ENCODE results near the gene GLRX5.

GLRX5 gene

GRCh38 chr14:95536036-95536593 lies 1.3 kb downstream of the GLRX5 start:
- Histone ChIP-seq H3K79me2 (ENCODE audit: control insufficient read depth, insufficient read depth, low read length, unreplicated experiment) (peaks cover 90% of the 10 kb centered on the region), H3K36me3 (ENCODE audit: insufficient read depth, low read length) (no peaks in the 10 kb centered on the region), H3K4me1 (ENCODE audit: control insufficient read depth, insufficient read depth, low read length, unreplicated experiment) (peaks cover 38% of the 10 kb centered on the region), H2AFZ (ENCODE audit: low read length, unreplicated experiment) (no peak overlapping the region), H3K4me3 (ENCODE audit: low read depth, low read length) (peak overlapping the region; percentile 87), H3K27ac (ENCODE audit: low read depth, low read length) (no peak overlapping the region), H3K27me3 (ENCODE audit: insufficient read depth, low read length) (no peaks in the 10 kb centered on the region)

- no peaks in the 10 kb centered on the region for H3K27me3 ChIP-seq (ENCODE audit: insufficient read depth, low read length)
- H2AFZ ChIP-seq (ENCODE audit: low read length, unreplicated experiment): no peak overlapping the region
- H3K36me3 ChIP-seq (ENCODE audit: insufficient read depth, low read length): no peaks in the 10 kb centered on the region
- peak overlapping the region; percentile 87 for H3K4me3 ChIP-seq (ENCODE audit: low read depth, low read length)
- H3K79me2 ChIP-seq (ENCODE audit: control insufficient read depth, insufficient read depth, low read length, unreplicated experiment): peaks cover 90% of the 10 kb centered on the region
- no peak overlapping the region for H3K27ac ChIP-seq (ENCODE audit: low read depth, low read length)
- H3K4me1 ChIP-seq (ENCODE audit: control insufficient read depth, insufficient read depth, low read length, unreplicated experiment): peaks cover 32% of the 10 kb centered on the region
These were observed 1.8 kb downstream of the GLRX5 start for GRCh38 chr14:95536671-95537070.

- H3K36me3 ChIP-seq (ENCODE audit: insufficient read depth, low read length): no peaks in the 10 kb centered on the region
- no peak overlapping the region for H2AFZ ChIP-seq (ENCODE audit: low read length, unreplicated experiment)
- H3K27ac ChIP-seq (ENCODE audit: low read depth, low read length): no peak overlapping the region
- peak overlapping the region; percentile 87 for H3K4me3 ChIP-seq (ENCODE audit: low read depth, low read length)
- peaks cover 90% of the 10 kb centered on the region for H3K79me2 ChIP-seq (ENCODE audit: control insufficient read depth, insufficient read depth, low read length, unreplicated experiment)
- H3K4me1 ChIP-seq (ENCODE audit: control insufficient read depth, insufficient read depth, low read length, unreplicated experiment): peaks cover 24% of the 10 kb centered on the region
- H3K27me3 ChIP-seq (ENCODE audit: insufficient read depth, low read length): no peaks in the 10 kb centered on the region
These were observed 2.6 kb downstream of the GLRX5 start for GRCh38 chr14:95537298-95538089.

- H3K79me2 ChIP-seq (ENCODE audit: control insufficient read depth, insufficient read depth, low read length, unreplicated experiment): peaks cover 86% of the 10 kb centered on the region
- H3K27me3 ChIP-seq (ENCODE audit: insufficient read depth, low read length): no peaks in the 10 kb centered on the region
- no peak overlapping the region for H3K4me3 ChIP-seq (ENCODE audit: low read depth, low read length)
- H2AFZ ChIP-seq (ENCODE audit: low read length, unreplicated experiment): no peak overlapping the region
- peaks cover 19% of the 10 kb centered on the region for H3K4me1 ChIP-seq (ENCODE audit: control insufficient read depth, insufficient read depth, low read length, unreplicated experiment)
- H3K27ac ChIP-seq (ENCODE audit: low read depth, low read length): no peak overlapping the region
- H3K36me3 ChIP-seq (ENCODE audit: insufficient read depth, low read length): no peaks in the 10 kb centered on the region
These were observed 4.1 kb downstream of the GLRX5 start for GRCh38 chr14:95538801-95539509.

- H3K36me3 ChIP-seq (ENCODE audit: insufficient read depth, low read length): peaks cover 7% of the 10 kb centered on the region
These were observed 5.5 kb downstream of the GLRX5 start for GRCh38 chr14:95540236-95540855.

GRCh38 chr14:95541346-95541745 lies 6.5 kb downstream of the GLRX5 start:
- no peaks in the 10 kb centered on the region for H3K27me3 ChIP-seq (ENCODE audit: insufficient read depth, low read length)

More at GRCh38 chr14:95540236-95540855, 5.5 kb downstream of the GLRX5 start:
- Histone ChIP-seq H3K4me3 (ENCODE audit: low read depth, low read length) (no peak overlapping the region), H3K27ac (ENCODE audit: low read depth, low read length) (no peak overlapping the region), H3K79me2 (ENCODE audit: control insufficient read depth, insufficient read depth, low read length, unreplicated experiment) (peaks cover 80% of the 10 kb centered on the region), H2AFZ (ENCODE audit: low read length, unreplicated experiment) (no peak overlapping the region), H3K27me3 (ENCODE audit: insufficient read depth, low read length) (no peaks in the 10 kb centered on the region), H3K4me1 (ENCODE audit: control insufficient read depth, insufficient read depth, low read length, unreplicated experiment) (peaks cover 32% of the 10 kb centered on the region)

GRCh38 chr14:95541932-95542930 lies 7.4 kb downstream of the GLRX5 start:
- H3K36me3 ChIP-seq (ENCODE audit: insufficient read depth, low read length): peaks cover 7% of the 10 kb centered on the region
- no peak overlapping the region for H2AFZ ChIP-seq (ENCODE audit: low read length, unreplicated experiment)
- H3K79me2 ChIP-seq (ENCODE audit: control insufficient read depth, insufficient read depth, low read length, unreplicated experiment): peaks cover 66% of the 10 kb centered on the region
- no peak overlapping the region for H3K27ac ChIP-seq (ENCODE audit: low read depth, low read length)
- H3K4me3 ChIP-seq (ENCODE audit: low read depth, low read length): no peak overlapping the region
- H3K27me3 ChIP-seq (ENCODE audit: insufficient read depth, low read length): no peaks in the 10 kb centered on the region
- H3K4me1 ChIP-seq (ENCODE audit: control insufficient read depth, insufficient read depth, low read length, unreplicated experiment): peaks cover 34% of the 10 kb centered on the region

More at GRCh38 chr14:95541346-95541745, 6.5 kb downstream of the GLRX5 start:
- no peak overlapping the region for H3K4me3 ChIP-seq (ENCODE audit: low read depth, low read length)
- H3K36me3 ChIP-seq (ENCODE audit: insufficient read depth, low read length): peaks cover 7% of the 10 kb centered on the region
- H3K4me1 ChIP-seq (ENCODE audit: control insufficient read depth, insufficient read depth, low read length, unreplicated experiment): peaks cover 36% of the 10 kb centered on the region
- no peak overlapping the region for H3K27ac ChIP-seq (ENCODE audit: low read depth, low read length)
- no peak overlapping the region for H2AFZ ChIP-seq (ENCODE audit: low read length, unreplicated experiment)
- H3K79me2 ChIP-seq (ENCODE audit: control insufficient read depth, insufficient read depth, low read length, unreplicated experiment): peaks cover 70% of the 10 kb centered on the region

GRCh38 chr14:95543021-95543420 lies 8.2 kb downstream of the GLRX5 start:
- no peak overlapping the region for H3K27ac ChIP-seq (ENCODE audit: low read depth, low read length)
- peaks cover 59% of the 10 kb centered on the region for H3K79me2 ChIP-seq (ENCODE audit: control insufficient read depth, insufficient read depth, low read length, unreplicated experiment)
- H3K27me3 ChIP-seq (ENCODE audit: insufficient read depth, low read length): no peaks in the 10 kb centered on the region
- no peak overlapping the region for H3K4me3 ChIP-seq (ENCODE audit: low read depth, low read length)
- peaks cover 7% of the 10 kb centered on the region for H3K36me3 ChIP-seq (ENCODE audit: insufficient read depth, low read length)
- H3K4me1 ChIP-seq (ENCODE audit: control insufficient read depth, insufficient read depth, low read length, unreplicated experiment): peaks cover 36% of the 10 kb centered on the region
- no peak overlapping the region for H2AFZ ChIP-seq (ENCODE audit: low read length, unreplicated experiment)

- H3K79me2 ChIP-seq (ENCODE audit: control insufficient read depth, insufficient read depth, low read length, unreplicated experiment): peaks cover 43% of the 10 kb centered on the region
These were observed 9.7 kb downstream of the GLRX5 start for GRCh38 chr14:95544588-95544987.

More at GRCh38 chr14:95544588-95544987, 9.7 kb downstream of the GLRX5 start:
- Histone ChIP-seq H3K4me1 (ENCODE audit: control insufficient read depth, insufficient read depth, low read length, unreplicated experiment) (peaks cover 43% of the 10 kb centered on the region), H2AFZ (ENCODE audit: low read length, unreplicated experiment) (no peak overlapping the region), H3K27ac (ENCODE audit: low read depth, low read length) (peak overlapping the region; percentile 82), H3K36me3 (ENCODE audit: insufficient read depth, low read length) (peaks cover 7% of the 10 kb centered on the region), H3K4me3 (ENCODE audit: low read depth, low read length) (no peak overlapping the region), H3K27me3 (ENCODE audit: insufficient read depth, low read length) (no peaks in the 10 kb centered on the region)
